Left hindlimb (tissue), 1 donor: ENCODE data around the gene SLC2A11.
"Not testable (repeated sequence)": the region's sequence is repeated elsewhere in the genome, so short reads cannot be mapped to it uniquely, and the experiment has no call there.

Experiments used
- DNase-seq: peaks from one replicate; pipeline ENCODE4 v3.0.0-alpha.2; 2018

SLC2A11 gene

DNA sequence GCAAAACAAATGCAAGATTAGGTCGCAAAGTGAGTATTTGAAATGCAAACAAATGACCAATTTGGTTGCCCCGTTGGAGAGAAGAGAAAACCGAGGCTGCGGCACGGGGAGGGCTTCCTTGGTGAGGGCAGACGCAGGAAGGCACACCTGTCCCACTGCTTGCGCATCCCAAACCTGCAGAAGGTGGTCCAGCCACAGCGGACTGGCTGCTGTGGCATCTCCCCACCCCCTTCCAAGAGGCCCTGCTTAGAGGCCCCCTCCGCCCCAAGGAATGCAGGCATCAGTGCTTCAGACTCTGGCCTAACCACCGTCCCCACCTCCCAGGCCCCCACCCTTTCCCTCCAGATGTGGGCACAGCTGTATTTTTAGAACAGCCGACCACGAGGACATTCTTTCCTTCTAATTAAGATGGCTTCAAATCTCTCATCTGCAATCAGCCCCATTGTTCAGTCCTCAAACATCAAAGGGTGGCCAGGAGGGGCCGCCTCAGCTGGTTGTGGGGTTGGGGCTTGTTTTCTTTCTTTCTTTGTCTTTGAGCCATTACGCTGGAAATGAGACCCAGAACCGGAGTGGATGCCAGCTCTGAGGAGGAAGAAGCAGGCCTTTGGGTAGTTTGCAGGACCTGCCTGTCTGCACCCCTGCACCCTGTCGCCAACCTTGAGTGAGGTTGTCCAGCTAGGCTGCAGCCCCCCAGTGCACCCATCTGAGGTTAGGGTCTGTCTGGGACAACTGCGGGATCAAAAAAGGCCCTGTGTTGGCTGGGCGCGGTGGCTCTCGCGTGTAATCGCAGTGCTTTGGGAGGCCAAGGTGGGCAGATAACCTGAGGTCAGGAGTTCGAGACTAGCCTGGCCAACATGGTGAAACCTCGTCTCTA is 9.4 kb upstream of the SLC2A11 start:
- no peak for DNase-seq

- DNase-seq = peak; percentile 89
Measured at GRCh38 chr22:23849009-23850006, 8.4 kb upstream of the SLC2A11 start.

DNA sequence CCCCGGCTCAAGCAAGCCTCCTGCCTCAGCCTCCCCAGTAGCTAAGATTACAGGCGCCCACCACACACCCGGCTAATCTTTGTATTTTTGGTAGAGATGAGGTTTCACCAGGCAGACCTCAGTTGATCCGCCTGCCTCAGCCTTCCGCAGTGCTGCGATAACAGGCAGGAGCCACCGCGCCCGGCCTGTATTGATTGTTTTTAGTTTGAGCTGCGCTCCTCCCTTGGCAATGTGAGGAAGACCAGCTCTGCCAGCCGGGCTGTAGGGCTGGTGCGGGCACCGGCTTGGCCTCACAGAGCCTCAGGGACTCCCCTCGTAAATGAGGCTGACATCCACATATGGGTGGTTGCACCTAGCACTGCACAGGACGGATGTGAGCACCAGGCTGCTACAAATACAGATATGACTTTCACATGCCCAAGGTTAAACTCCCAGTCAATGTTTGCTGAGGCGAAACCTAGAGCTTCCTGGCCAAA is 7.5 kb upstream of the SLC2A11 start:
- DNase-seq = no peak

DNA sequence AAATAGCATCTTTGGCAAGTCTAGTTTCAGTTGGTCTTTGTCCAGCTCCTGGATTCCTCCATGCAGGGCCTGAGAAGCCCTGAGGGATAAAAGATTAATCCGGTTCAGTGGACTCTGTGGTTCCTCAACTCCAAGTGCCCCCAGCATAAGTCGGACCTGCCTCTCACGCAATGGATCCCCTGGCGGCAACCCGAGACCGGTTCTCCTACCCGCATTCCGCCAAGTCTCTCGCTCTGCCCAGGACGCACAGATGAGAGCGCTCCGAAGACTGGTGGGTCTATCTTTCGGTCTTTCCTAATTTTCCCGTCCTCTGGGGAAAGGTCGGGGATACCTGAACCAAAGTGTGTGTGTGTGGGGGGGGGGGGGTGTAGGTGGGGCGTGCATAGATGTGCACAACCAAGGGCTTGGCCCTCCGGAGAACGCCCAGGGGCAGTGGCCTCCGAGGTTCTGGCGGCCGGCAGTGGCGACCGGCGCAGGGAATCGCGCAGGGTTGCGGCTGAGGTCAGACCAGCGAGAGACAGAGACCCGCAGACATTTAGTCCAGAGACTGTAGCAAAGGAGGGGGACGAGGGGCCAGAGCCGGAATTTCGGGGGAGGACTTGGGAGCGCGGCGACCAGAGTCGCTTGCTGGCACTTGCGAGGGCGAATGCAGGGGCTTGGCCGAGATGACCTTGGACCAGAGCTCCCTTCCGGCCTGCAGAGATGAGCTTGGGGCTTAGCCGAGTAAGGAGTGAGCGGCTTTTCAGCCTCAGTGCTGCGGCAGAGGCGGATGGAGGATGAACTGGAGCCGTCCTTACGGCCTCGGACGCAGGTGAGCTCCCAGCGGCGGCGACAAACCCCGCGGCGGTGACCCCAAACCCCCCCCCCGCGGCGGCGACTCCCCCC is 712 bp upstream of the SLC2A11 start:
- DNase-seq = no peak

DNA sequence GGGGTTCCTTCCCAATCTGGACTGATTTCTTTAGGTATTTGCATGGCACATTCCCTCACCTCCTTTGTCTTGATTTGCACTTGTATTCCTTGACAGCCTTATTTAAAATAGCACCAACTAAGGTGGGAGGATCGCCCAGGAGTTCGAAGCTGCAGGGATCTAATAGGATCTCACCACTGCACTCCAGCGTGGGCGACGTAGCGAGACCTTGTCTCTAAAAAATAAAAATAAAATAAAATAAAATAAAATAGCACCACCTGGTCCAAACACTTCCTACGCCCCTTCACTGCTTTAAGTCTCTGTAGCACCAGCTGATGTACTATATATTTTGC is 775 bp downstream of the SLC2A11 start:
- no peak for DNase-seq

DNA sequence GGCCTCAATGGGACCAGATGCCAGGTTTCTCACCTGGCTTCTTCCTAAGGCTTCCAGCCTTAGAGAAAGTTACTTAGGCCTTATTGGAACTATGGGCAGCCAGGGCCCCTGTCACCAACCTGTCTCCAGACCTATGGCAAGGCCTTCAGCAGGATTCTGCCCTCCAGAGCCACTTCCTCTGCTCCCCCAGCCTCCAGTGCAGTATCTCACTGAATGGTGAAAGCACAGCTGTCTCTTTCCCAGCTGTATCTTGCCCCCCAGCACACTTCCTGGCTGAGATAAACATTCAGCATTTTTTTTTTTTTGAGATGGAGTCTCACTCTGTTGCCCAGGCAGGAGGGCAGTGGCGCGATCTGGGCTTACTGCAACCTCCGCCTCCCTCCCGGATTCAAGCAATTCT is 1.5 kb downstream of the SLC2A11 start:
- no peak for DNase-seq

DNA sequence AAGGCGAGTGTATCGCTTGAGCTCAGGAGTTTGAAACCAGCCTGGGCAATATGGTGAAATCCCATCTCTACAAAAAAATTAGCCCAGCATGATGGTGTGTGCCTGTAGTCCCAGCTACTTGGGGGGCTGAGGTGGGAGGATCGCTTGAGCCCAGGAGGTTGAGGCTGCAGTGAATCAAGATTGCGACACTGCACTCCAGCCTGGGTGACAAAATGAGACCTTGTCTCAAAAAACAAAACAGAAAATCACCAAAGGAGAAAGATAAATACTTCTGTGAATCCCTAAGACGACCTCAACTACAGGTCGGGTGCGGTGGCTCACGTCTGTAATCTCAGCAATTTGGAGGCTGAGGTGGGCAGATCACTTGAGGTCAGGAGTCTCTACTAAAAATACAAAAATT is 2.5 kb downstream of the SLC2A11 start:
- DNase-seq = not testable (repeated sequence)

GRCh38 chr22:23862103-23862502 is 4.4 kb downstream of the SLC2A11 start:
- no peak for DNase-seq

- DNase-seq = not testable (repeated sequence)
Measured at GRCh38 chr22:23864499-23865154, 7.0 kb downstream of the SLC2A11 start.

- no peak for DNase-seq
Measured at GRCh38 chr22:23868580-23868979, 10.9 kb downstream of the SLC2A11 start.

- DNase-seq = no peak
Measured at GRCh38 chr22:23874871-23875270, 17.2 kb downstream of the SLC2A11 start.

GRCh38 chr22:23875801-23876200 is 18.1 kb downstream of the SLC2A11 start:
- no peak for DNase-seq

DNA sequence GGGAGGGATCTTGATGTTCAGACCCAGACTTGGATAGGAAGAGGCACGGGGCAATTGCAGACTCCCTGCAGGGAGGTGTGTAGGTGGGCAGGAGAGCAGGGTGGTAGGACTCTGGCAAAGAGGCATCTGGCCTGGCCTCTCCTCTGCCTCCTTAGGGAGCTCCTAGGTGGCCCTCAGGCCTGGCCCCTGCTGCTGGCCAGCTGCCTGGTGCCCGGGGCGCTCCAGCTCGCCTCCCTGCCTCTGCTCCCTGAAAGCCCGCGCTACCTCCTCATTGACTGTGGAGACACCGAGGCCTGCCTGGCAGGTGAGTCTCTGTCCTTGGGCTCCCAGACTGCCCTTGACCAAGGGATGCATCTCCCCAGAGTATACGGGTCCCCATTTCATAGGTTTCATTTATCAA is 19.9 kb downstream of the SLC2A11 start:
- DNase-seq = no peak

DNA sequence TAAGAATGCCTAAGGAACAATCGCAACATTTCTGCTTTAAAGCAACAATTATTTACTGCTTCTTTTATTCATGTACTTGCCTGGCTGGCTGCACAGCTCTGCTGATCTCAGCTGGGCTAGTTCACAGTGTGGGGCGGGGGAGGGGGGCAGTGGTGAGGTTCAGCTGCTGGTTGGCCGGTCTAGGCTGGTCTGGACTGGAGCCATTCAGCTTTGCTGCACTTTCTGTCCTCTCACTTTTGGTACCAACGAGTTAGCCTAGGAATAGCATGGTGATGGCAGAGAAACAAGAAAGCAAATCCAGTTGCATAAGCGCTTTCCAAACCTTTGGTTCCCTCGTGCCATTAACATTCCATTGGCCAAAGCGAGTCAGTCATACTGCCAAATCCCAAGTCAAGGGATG is 20.5 kb downstream of the SLC2A11 start:
- no peak for DNase-seq

GRCh38 chr22:23882370-23882769 is 24.7 kb downstream of the SLC2A11 start:
- DNase-seq = no peak

DNA sequence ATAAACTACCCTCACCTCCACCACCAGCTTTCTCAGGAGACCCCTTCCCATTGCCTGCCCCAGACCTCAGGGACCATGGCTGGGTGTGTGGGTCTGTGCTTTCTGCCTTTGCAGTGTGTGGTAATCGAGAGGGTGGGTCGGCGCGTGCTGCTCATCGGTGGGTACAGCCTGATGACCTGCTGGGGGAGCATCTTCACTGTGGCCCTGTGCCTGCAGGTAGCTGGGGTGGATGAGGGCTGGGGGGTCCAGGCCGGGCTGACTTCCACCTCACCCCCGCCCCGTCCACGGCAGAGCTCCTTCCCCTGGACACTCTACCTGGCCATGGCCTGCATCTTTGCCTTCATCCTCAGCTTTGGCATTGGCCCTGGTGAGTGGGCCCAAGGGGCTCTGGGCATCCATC is 26.0 kb downstream of the SLC2A11 start:
- no peak for DNase-seq

- DNase-seq = no peak
Measured at GRCh38 chr22:23884140-23884539, 26.5 kb downstream of the SLC2A11 start.

DNA sequence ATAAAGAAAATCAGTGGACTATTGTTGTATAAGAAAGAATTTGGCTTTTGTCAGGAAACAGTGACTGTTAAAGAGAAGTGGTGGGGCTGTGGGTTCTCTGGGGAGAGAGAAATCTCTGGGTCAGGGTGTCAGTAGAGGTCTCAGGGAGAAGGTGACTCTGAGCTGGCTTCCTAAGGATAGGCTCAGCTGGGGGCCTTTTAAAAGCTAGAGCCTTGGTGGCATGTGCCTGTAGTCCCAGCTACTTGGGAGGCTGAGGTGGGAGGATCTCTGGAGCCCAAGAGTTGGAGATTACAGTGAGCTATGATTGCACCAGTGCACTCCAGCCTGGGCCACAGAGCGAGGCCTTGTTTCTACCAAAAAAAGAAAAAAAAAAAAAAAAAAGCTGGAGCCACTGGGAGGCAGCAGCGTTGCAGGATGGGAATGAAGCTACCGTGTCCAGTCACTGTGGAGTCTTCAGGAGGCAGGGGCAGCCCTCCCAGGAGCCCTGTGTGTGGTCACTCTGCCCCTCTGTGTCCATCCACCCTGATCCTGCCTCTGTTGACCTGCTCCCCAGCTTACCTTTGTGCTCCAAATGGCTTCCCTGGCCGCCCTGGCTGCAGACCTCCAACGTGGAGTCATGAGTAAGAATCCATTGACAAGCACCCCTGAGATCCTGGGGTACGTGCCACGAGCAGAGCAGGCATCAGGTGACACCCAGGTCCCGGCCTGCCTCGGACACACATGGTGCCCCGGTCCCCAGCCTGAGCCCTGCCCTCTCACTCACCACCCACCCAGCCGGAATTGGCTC is 31.1 kb downstream of the SLC2A11 start:
- DNase-seq = no peak

- no peak for DNase-seq
Measured at GRCh38 chr22:23889620-23890019, 31.9 kb downstream of the SLC2A11 start.

DNA sequence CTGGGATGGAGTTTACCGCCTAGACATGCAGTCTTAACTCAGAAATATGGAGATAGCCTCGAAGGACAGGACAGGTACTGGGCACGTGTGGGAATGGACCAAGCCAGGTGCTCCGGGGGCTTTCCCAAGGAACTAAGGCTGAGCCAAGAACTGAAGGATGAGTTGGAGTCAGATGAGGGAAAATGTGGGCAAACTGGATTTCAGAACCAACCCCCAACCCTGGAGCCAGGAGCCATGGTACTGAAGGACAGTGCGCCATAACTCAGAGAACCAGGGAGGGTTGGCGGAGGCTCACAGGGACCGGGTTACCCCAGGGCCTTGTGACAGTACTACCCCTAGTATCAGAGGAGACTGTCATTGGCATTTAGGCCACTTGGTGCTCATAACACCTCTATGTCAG is 34.1 kb downstream of the SLC2A11 start:
- DNase-seq = no peak

GRCh38 chr22:23892130-23892529 is 34.5 kb downstream of the SLC2A11 start:
- no peak for DNase-seq
